OCI-LY1 (cell line): ENCODE data around the gene TEDC2.

Source experiments
- CTCF ChIP-seq: fragments of 200-600 bp; sonication (generic), shearing (Covaris generic); IDR thresholded peaks from 2 replicates; pipeline ENCODE4 v1.5.1; 2017; ENCODE audit warnings: mild to moderate bottlenecking, antibody characterized with exemption, low read length, moderate library complexity, mixed read lengths
- EZH2 ChIP-seq: fragments of 200-600 bp; sonication (generic), shearing (Covaris generic); IDR thresholded peaks from 2 replicates; pipeline ENCODE4 v1.8.0; 2017; ENCODE audit warnings: borderline replicate concordance, mixed run types, mild to moderate bottlenecking, antibody characterized with exemption, low read length, moderate library complexity, mixed read lengths

- TF ChIP-seq CTCF = no peak
- TF ChIP-seq EZH2 = no peak
Observed at GRCh38 chr16:2489581-2489980, 29.7 kb downstream of the TEDC2 start.
